Lower leg skin (tissue), 3 donors: Measurements from ENCODE around the gene GREB1L.

Source experiments
- CTCF ChIP-seq, 3 donors: fragments of 450-650 bp; IDR thresholded peaks; one replicate each; pipeline ENCODE4 v1.5.1; 2016; ENCODE audit warnings: antibody characterized with exemption in 3 of 3, mild to moderate bottlenecking in 3 of 3, moderate library complexity in 2 of 3
- POLR2A ChIP-seq, 2 donors: fragments of 450-650 bp; IDR thresholded peaks; one replicate each; pipeline ENCODE4 v1.6.1; 2016 to 2017; ENCODE audit warnings: antibody characterized with exemption in 2 of 2, mild to moderate bottlenecking in 1 of 2, moderate library complexity in 1 of 2

GRCh38 chr18:21275645-21276044 lies 33.6 kb downstream of the GREB1L start:
- TF ChIP-seq CTCF (IDR thresholded peaks at IDR 0.05) (no peak), POLR2A (IDR thresholded peaks at IDR 0.05) (no peak)
